H1 (cell line): Measurements from ENCODE around the gene ADGRL2. TPM values are rescaled to one million over a fixed set of nuclear protein-coding genes. Genes with fewer than 3 reads are reported as not detected.

Experiments
- CTCF ChIA-PET: fragments of 300-600 bp; sonication (Branson Sonifier 250); formaldehyde crosslinking; loops from one replicate; lab custom pipeline; 2021; ENCODE audit not compliant: partially characterized antibody; lab: Charles Lee
- POLR2A ChIA-PET: fragments of 300-600 bp; sonication (Branson Sonifier 250); formaldehyde crosslinking; loops from one replicate; lab custom pipeline; 2021; ENCODE audit warnings: inconsistent platforms; ENCODE audit not compliant: partially characterized antibody; lab: Charles Lee
- DNase-seq, 2 experiments: peaks; one replicate each; pipeline versions ENCODE4 v3.0.0 to v3.0.0-alpha.2; 2010 to 2022; ENCODE audit warnings: low spot score in 2 of 2, low read depth in 1 of 2, mixed read lengths in 1 of 2
- FAIRE-seq: peaks from 2 replicates; lab custom pipeline; 2011; peaks lifted over from hg19 to GRCh38; lab: Jason Lieb, UNC
- H2AFZ ChIP-seq: 2 replicates; pipeline ENCODE4 v1.8.1; 2012; ENCODE audit warnings: low read length, inconsistent platforms
- H2AK5ac ChIP-seq: 2 replicates; pipeline ENCODE4 v1.6.1; 2013; ENCODE audit warnings: low read depth, low read length
- H2BK120ac ChIP-seq: replicated peaks from 2 replicates; pipeline ENCODE3; 2013; ENCODE audit warnings: low read depth, low read length, inconsistent platforms
- H2BK12ac ChIP-seq: 2 replicates; pipeline ENCODE4 v1.6.1; 2013; ENCODE audit warnings: low read depth, low read length
- H2BK15ac ChIP-seq: 2 replicates; pipeline ENCODE4 v1.6.1; 2013; ENCODE audit warnings: low read length
- H2BK20ac ChIP-seq: 2 replicates; pipeline ENCODE4 v1.6.1; 2013; ENCODE audit warnings: low read length
- H2BK5ac ChIP-seq: 2 replicates; pipeline ENCODE4 v1.6.1; 2013; ENCODE audit warnings: low read depth, low read length
- H3K14ac ChIP-seq: 2 replicates; pipeline ENCODE4 v1.6.1; 2013; ENCODE audit warnings: inconsistent platforms; ENCODE audit not compliant: insufficient read length
- H3K18ac ChIP-seq: 2 replicates; pipeline ENCODE4 v1.6.1; 2013; ENCODE audit warnings: low read length; ENCODE audit errors: extremely low read depth
- H3K23ac ChIP-seq: 2 replicates; pipeline ENCODE4 v1.6.1; 2013; ENCODE audit warnings: inconsistent platforms; ENCODE audit not compliant: insufficient read length
- H3K23me2 ChIP-seq: 2 replicates; pipeline ENCODE4 v1.6.1; 2013; ENCODE audit warnings: low read depth, low read length
- H3K27ac ChIP-seq: 2 replicates; pipeline ENCODE4 v1.6.1; 2011; ENCODE audit warnings: low read depth, low read length, inconsistent platforms
- H3K27me3 ChIP-seq, 4 experiments: replicated peaks in 1 of 4; 1 replicate in 1 of 4; 2 replicates in 3 of 4; pipeline versions ENCODE4 v1.6.1 to v1.8.1; 2011 to 2013; ENCODE audit warnings: low read length in 3 of 4, mild to moderate bottlenecking in 3 of 4, inconsistent platforms in 2 of 4, mixed read lengths in 2 of 4, moderate library complexity in 1 of 4; ENCODE audit not compliant: control insufficient read depth in 3 of 4, insufficient read depth in 3 of 4; ENCODE audit errors: extremely low read depth in 1 of 4
- H3K36me3 ChIP-seq, 4 experiments: 2 replicates each; pipeline versions ENCODE4 v1.6.1 to v1.8.1; 2011 to 2013; ENCODE audit warnings: mild to moderate bottlenecking in 4 of 4, low read length in 3 of 4, moderate library complexity in 2 of 4, control low read depth in 1 of 4, inconsistent platforms in 1 of 4; ENCODE audit not compliant: insufficient read depth in 4 of 4, control insufficient read depth in 2 of 4
- H3K4ac ChIP-seq: replicated peaks from 2 replicates; pipeline ENCODE3; 2013; ENCODE audit warnings: low read length, low read depth, mixed read lengths, inconsistent platforms; ENCODE audit not compliant: insufficient read length
- H3K4me1 ChIP-seq, 4 experiments: replicated peaks in 1 of 4; 1 replicate in 1 of 4; 2 replicates in 3 of 4; pipeline versions ENCODE4 v1.6.1 to v1.8.1; 2011 to 2013; ENCODE audit warnings: low read length in 3 of 4, inconsistent platforms in 2 of 4, mixed read lengths in 1 of 4; ENCODE audit not compliant: insufficient read depth in 4 of 4, control insufficient read depth in 3 of 4
- H3K4me2 ChIP-seq, 2 experiments: 2 replicates each; pipeline versions ENCODE4 v1.6.1 to v1.8.1; 2011 to 2013; ENCODE audit warnings: low read depth in 2 of 2, low read length in 2 of 2, control low read depth in 1 of 2, inconsistent platforms in 1 of 2, mild to moderate bottlenecking in 1 of 2; ENCODE audit not compliant: insufficient read depth in 1 of 2
- H3K4me3 ChIP-seq, 4 experiments: fragments of 200-600, 300-600 bp in 1 of 4; sonication (generic), shearing (Covaris generic), sonication (Bioruptor Twin) in 1 of 4; 2 replicates each; pipeline versions ENCODE4 v1.5.1 to v1.8.1; 2011 to 2016; ENCODE audit warnings: low read length in 4 of 4, low read depth in 3 of 4, control low read depth in 2 of 4, inconsistent platforms in 2 of 4, mild to moderate bottlenecking in 2 of 4, mixed read lengths in 1 of 4, moderate library complexity in 1 of 4; ENCODE audit not compliant: insufficient read depth in 2 of 4; ENCODE audit errors: extremely low read depth in 1 of 4
- H3K56ac ChIP-seq: replicated peaks from 2 replicates; pipeline ENCODE3; 2013; ENCODE audit warnings: low read depth, mild to moderate bottlenecking, mixed read lengths, low read length, inconsistent platforms; ENCODE audit not compliant: insufficient read length
- H3K79me1 ChIP-seq: 2 replicates; pipeline ENCODE4 v1.6.1; 2013; ENCODE audit warnings: low read depth, low read length, control low read depth
- H3K79me2 ChIP-seq, 2 experiments: 2 replicates each; pipeline versions ENCODE4 v1.6.1 to v1.8.1; 2012 to 2013; ENCODE audit warnings: low read length in 2 of 2, mild to moderate bottlenecking in 2 of 2, inconsistent platforms in 1 of 2; ENCODE audit not compliant: insufficient read depth in 2 of 2, control insufficient read depth in 1 of 2
- H3K9ac ChIP-seq, 4 experiments: replicated peaks in 1 of 4; 1 replicate in 1 of 4; 2 replicates in 3 of 4; pipeline versions ENCODE4 v1.6.1 to v1.8.1; 2011 to 2013; ENCODE audit warnings: low read depth in 3 of 4, low read length in 3 of 4, control low read depth in 2 of 4, mild to moderate bottlenecking in 2 of 4, moderate library complexity in 2 of 4, inconsistent platforms in 1 of 4; ENCODE audit errors: extremely low read depth in 1 of 4
- H3K9me3 ChIP-seq, 2 experiments: 2 replicates each; pipeline versions ENCODE4 v1.6.1 to v1.8.1; 2012 to 2013; ENCODE audit warnings: mild to moderate bottlenecking in 2 of 2, moderate library complexity in 2 of 2, control low read depth in 1 of 2, inconsistent platforms in 1 of 2, low read depth in 1 of 2, low read length in 1 of 2, mixed read lengths in 1 of 2; ENCODE audit not compliant: insufficient read depth in 2 of 2
- H4K20me1 ChIP-seq, 2 experiments: replicated peaks in 1 of 2; 2 replicates each; pipeline versions ENCODE3 to v1.8.1; 2011 to 2013; ENCODE audit warnings: inconsistent platforms in 2 of 2, low read length in 2 of 2, mild to moderate bottlenecking in 1 of 2; ENCODE audit not compliant: insufficient read depth in 2 of 2, control insufficient read depth in 1 of 2
- H4K5ac ChIP-seq: 2 replicates; pipeline ENCODE4 v1.6.1; 2013; ENCODE audit warnings: low read length, low read depth, mixed read lengths, inconsistent platforms; ENCODE audit not compliant: insufficient read length
- H4K8ac ChIP-seq: 2 replicates; pipeline ENCODE4 v1.8.0; 2013; ENCODE audit warnings: mild to moderate bottlenecking, moderate library complexity, low read length, inconsistent platforms; ENCODE audit not compliant: insufficient read depth; ENCODE audit errors: extremely low read depth
- H4K91ac ChIP-seq: replicated peaks from 2 replicates; pipeline ENCODE3; 2013; ENCODE audit warnings: low read length, mixed read lengths, inconsistent platforms; ENCODE audit not compliant: insufficient read length
- GABPA ChIP-seq: IDR thresholded peaks from 2 replicates; pipeline ENCODE4 v1.6.1; 2011; ENCODE audit warnings: mild to moderate bottlenecking, low read length, moderate library complexity, borderline replicate concordance; ENCODE audit not compliant: insufficient read depth
- KDM4A ChIP-seq: IDR thresholded peaks from one replicate; pipeline ENCODE4 v1.7.1; 2012; ENCODE audit warnings: low read depth, mild to moderate bottlenecking, moderate library complexity, low read length, inconsistent platforms; ENCODE audit not compliant: severe bottlenecking
- NANOG ChIP-seq: IDR thresholded peaks from 2 replicates; pipeline ENCODE4 v1.6.1; 2011; ENCODE audit warnings: low read length, low read depth, mild to moderate bottlenecking, inconsistent platforms; ENCODE audit not compliant: insufficient read depth, poor library complexity, severe bottlenecking
- PHF8 ChIP-seq: fragments of 200-600 bp; sonication (generic); conservative IDR thresholded peaks from 2 replicates; pipeline ENCODE4 v1.7.1; 2012; ENCODE audit warnings: low read depth, mild to moderate bottlenecking, inconsistent platforms, low read length, moderate library complexity
- POLR2A ChIP-seq, 2 experiments: IDR thresholded peaks; 1 replicate in 1 of 2; 2 replicates in 1 of 2; pipeline ENCODE4 v1.6.1; 2011; ENCODE audit warnings: low read depth in 2 of 2, low read length in 2 of 2, mild to moderate bottlenecking in 2 of 2; ENCODE audit errors: control extremely low read depth in 1 of 2
- RBBP5 ChIP-seq: IDR thresholded peaks from 2 replicates; pipeline ENCODE4 v1.7.1; 2012; ENCODE audit warnings: low read depth, mild to moderate bottlenecking, inconsistent platforms, low read length, moderate library complexity, borderline replicate concordance
- RFX5 ChIP-seq: IDR thresholded peaks from 2 replicates; pipeline ENCODE4 v1.6.1; 2011; ENCODE audit warnings: low read depth, low read length, improper control_type of control experiment, borderline replicate concordance
- SIRT6 ChIP-seq: IDR thresholded peaks from one replicate; pipeline ENCODE4 v1.7.1; 2012; ENCODE audit warnings: low read length, inconsistent platforms
- SP1 ChIP-seq: IDR thresholded peaks from 2 replicates; pipeline ENCODE4 v1.6.1; 2011; ENCODE audit warnings: low read depth, low read length
- ZNF274 ChIP-seq: IDR thresholded peaks from 2 replicates; pipeline ENCODE4 v1.7.0; 2012; ENCODE audit warnings: low read length, borderline replicate concordance; ENCODE audit errors: extremely low read depth
- WGBS, 2 experiments: shearing (Covaris generic) in 1 of 2; methylation state at CpG; one replicate each; pipeline versions ENCODE4 v1.1.6 to v1.1.7; 2013 to 2015; ENCODE audit warnings: low lambda C conversion rate in 2 of 2, mixed read lengths in 2 of 2, inconsistent platforms in 1 of 2, low coverage in 1 of 2, missing lambda C conversion rate in 1 of 2; ENCODE audit not compliant: insufficient replicate concordance in 2 of 2, insufficient coverage in 1 of 2, insufficient read length in 1 of 2; ENCODE audit errors: extremely low coverage in 1 of 2, missing lambda C conversion rate in 1 of 2; 5-methylcytosine and 5-hydroxymethylcytosine counted together
- polyA plus RNA-seq, 7 experiments: library from polyadenylated mRNA; depleted of rRNA in 3 of 7; stranded (reverse) in 5 of 7; unstranded in 2 of 7; fragments of >200 nt in 5 of 7; fragments of 200-250 nt in 2 of 7; gene quantifications; 1 replicate in 5 of 7; 2 replicates in 1 of 7; 4 replicates in 1 of 7; pipeline versions ENCODE4 v1.2.1 to v1.2.3, GENCODE V29; 2011 to 2013; ENCODE audit warnings: missing spikeins in 2 of 7, mixed read lengths in 2 of 7
- total RNA-seq: library from RNA; stranded (reverse); fragmentation: NEBNext Ultra II Directional; extraction: Animal tissue kit (Norgen Biotek cat#: 25700); gene quantifications from 2 replicates; pipeline ENCODE4 v1.2.1, GENCODE V29; 2021

Gene ADGRL2
- total and polyA plus RNA-seq, 2 of the 8 experiments (the other 6 are each of a cell fraction or from before 2014, with no cell fraction given): 113 to 124 TPM

DNA sequence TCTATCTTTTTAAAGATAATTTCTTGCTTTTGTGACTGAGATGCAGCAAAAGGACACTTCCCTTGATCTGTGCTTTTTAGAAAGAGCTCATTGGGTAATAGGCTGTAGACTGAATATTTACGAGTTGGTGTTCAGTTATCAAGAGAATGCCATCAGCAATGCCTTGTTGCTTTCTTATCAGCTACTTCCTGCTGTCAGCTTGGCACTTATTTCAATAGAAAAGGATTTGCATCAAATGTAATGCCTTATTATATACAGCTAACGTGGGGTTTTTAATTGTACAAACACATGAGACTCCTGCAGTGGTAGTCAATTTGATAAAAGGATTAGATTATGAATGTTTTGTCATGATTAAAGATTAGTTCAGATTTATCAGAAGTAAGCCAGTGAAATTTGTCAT lies 122.2 kb downstream of the ADGRL2 start:
- no peak overlapping the region for H3K18ac ChIP-seq
- no peak overlapping the region for H4K8ac ChIP-seq
- H3K79me1 ChIP-seq: no peaks in the 10 kb centered on the region
- H3K4me1 ChIP-seq: peaks cover 0 to 16% (median 3%) of the 10 kb centered on the region in 4 experiments; a peak in 5 of 7 replicates
- H3K27ac ChIP-seq: 0 out of 2 replicates have a peak overlapping the region, but pooled peaks have one; percentile 18
- no peak overlapping the region for H2AK5ac ChIP-seq
- no peak for DNase-seq
- peaks cover 0 to 87% of the 10 kb centered on the region in 2 experiments; a peak in 2 of 4 replicates for H3K79me2 ChIP-seq
- H3K4ac ChIP-seq: no peak overlapping the region
- H2BK120ac ChIP-seq: no peak overlapping the region
- H3K36me3 ChIP-seq: no peaks in the 10 kb centered on the region; a peak in 1 of 8 replicates
- H2BK5ac ChIP-seq: no peak overlapping the region
- no peak overlapping the region for H4K5ac ChIP-seq
- no peak overlapping the region for H2AFZ ChIP-seq
- H3K4me3 ChIP-seq: no peak overlapping the region
- no peak overlapping the region for H2BK20ac ChIP-seq
- H3K4me2 ChIP-seq: no peak overlapping the region
- no peak overlapping the region for H3K23ac ChIP-seq
- H4K20me1 ChIP-seq: peaks cover 10 to 13% of the 10 kb centered on the region in 2 experiments
- no peaks in the 10 kb centered on the region for H3K9me3 ChIP-seq
- ChIA-PET POLR2A (no interaction called here), CTCF (no interaction called here)
- no peak overlapping the region for H4K91ac ChIP-seq
- FAIRE-seq: no peak
- no peak overlapping the region for H2BK12ac ChIP-seq
- TF ChIP-seq PHF8: no peak
- no peak for TF ChIP-seq SIRT6
- no peak for TF ChIP-seq KDM4A
- TF ChIP-seq POLR2A (IDR thresholded peaks at IDR 0.05; ENCODE audit: control extremely low read depth in 1 of 2, low read depth in 2 of 2, low read length in 2 of 2): no peak
- TF ChIP-seq RFX5: no peak
- TF ChIP-seq RBBP5: no peak
- no peak for TF ChIP-seq SP1
- no peak for TF ChIP-seq ZNF274
- no peak for TF ChIP-seq GABPA
- no peak for TF ChIP-seq NANOG
- no peak overlapping the region for H3K9ac ChIP-seq
- peaks cover 0 to 1% (median 0%) of the 10 kb centered on the region in 4 experiments; a peak in 1 of 7 replicates for H3K27me3 ChIP-seq
- no peak overlapping the region for H2BK15ac ChIP-seq
- 65% methylated on average over 2 of the region's 2 CpGs; no CpG with 5 or more reads in 1 of the 2 experiments for WGBS, 2 experiments
- no peaks in the 10 kb centered on the region; the same call in 1 of the 2 replicates for H3K23me2 ChIP-seq
- no peak overlapping the region for H3K56ac ChIP-seq
- H3K14ac ChIP-seq: no peak overlapping the region
